Panc1 (cell line): ENCODE data around the gene LMF1. TPM values are rescaled to one million over a fixed set of nuclear protein-coding genes. Genes with fewer than 3 reads are reported as not detected.

Experiments used
- ATAC-seq: fragments of 200-7000 bp; cut with Tn5 transposase; 2 replicates; pipeline ENCODE4 v1.9.1; 2020; ENCODE audit warnings: mild to moderate bottlenecking, moderate library complexity
- BruUV-seq: library from RNA; stranded (reverse); fragments of 400-500 nt; replicated peaks from 2 replicates; lab custom pipeline; 2021; lab: Mats Ljungman, UMichigan
- CTCF ChIA-PET: fragments of 300-600 bp; sonication (Branson Sonifier 250); formaldehyde crosslinking; loops from one replicate; lab custom pipeline; 2022; ENCODE audit warnings: antibody characterized with exemption; lab: Charles Lee
- POLR2A ChIA-PET: fragments of 300-600 bp; sonication (Branson Sonifier 250); formaldehyde crosslinking; loops from one replicate; lab custom pipeline; 2022; ENCODE audit warnings: antibody characterized with exemption; lab: Charles Lee
- DNase-seq: peaks from one replicate; pipeline ENCODE4 v3.0.0-alpha.2; 2010; ENCODE audit warnings: low read depth, low spot score
- H3K27ac ChIP-seq: 2 replicates; pipeline ENCODE4 v1.5.1; 2011; ENCODE audit warnings: mild to moderate bottlenecking, low read length, inconsistent platforms
- H3K27me3 ChIP-seq: fragments of 200-500 bp; sonication (Bioruptor generic); 2 replicates; pipeline ENCODE4 v1.6.0; 2014; ENCODE audit warnings: low read length, inconsistent platforms; ENCODE audit not compliant: control insufficient read depth, insufficient read depth
- H3K36me3 ChIP-seq: fragments of 200-500 bp; sonication (Bioruptor generic); 2 replicates; pipeline ENCODE4 v1.5.1; 2014; ENCODE audit warnings: inconsistent platforms, mild to moderate bottlenecking, low read length, moderate library complexity; ENCODE audit not compliant: control insufficient read depth, insufficient read depth
- H3K4me1 ChIP-seq: 2 replicates; pipeline ENCODE4 v1.5.1; 2011; ENCODE audit warnings: inconsistent platforms, mild to moderate bottlenecking, low read length, moderate library complexity; ENCODE audit not compliant: control insufficient read depth, insufficient read depth
- H3K4me3 ChIP-seq, 2 experiments: 2 replicates each; pipeline ENCODE4 v1.5.1; 2011 to 2012; ENCODE audit warnings: low read depth in 2 of 2, low read length in 2 of 2, mild to moderate bottlenecking in 2 of 2, inconsistent platforms in 1 of 2, moderate library complexity in 1 of 2
- H3K9me3 ChIP-seq: fragments of 200-500 bp; sonication (Bioruptor generic); 2 replicates; pipeline ENCODE4 v1.5.1; 2014; ENCODE audit warnings: low read depth, mild to moderate bottlenecking, inconsistent platforms, low read length, moderate library complexity; ENCODE audit not compliant: control insufficient read depth, insufficient read depth
- POLR2AphosphoS5 ChIP-seq: IDR thresholded peaks from 2 replicates; pipeline ENCODE4 v1.6.1; 2012; ENCODE audit warnings: mild to moderate bottlenecking, low read depth, low read length, moderate library complexity
- SIN3A ChIP-seq: IDR thresholded peaks from 2 replicates; pipeline ENCODE4 v1.6.1; 2012; ENCODE audit warnings: low read depth, mild to moderate bottlenecking, low read length, moderate library complexity, borderline replicate concordance; ENCODE audit not compliant: insufficient read depth
- TCF7L2 ChIP-seq: IDR thresholded peaks from 2 replicates; pipeline ENCODE4 v1.6.1; 2011; ENCODE audit warnings: mild to moderate bottlenecking, low read depth, low read length, inconsistent platforms
- in situ Hi-C: cut with HindIII; loops from 2 replicates; pipeline ENCODE4 v1.10.0; 2016; ENCODE audit warnings: low sequenced_read_pairs, low pct_unique_long_range_greater_than_20kb
- intact Hi-C: fragments of 100-400 bp; cut with micrococcal nuclease; formaldehyde crosslinking; loops from one replicate; pipeline ENCODE4 v1.10.0; 2022; ENCODE audit not compliant: unreplicated experiment
- total RNA-seq: library from RNA; stranded (reverse); gene quantifications from one replicate; pipeline ENCODE4 v1.2.1, GENCODE V29; 2021; ENCODE audit not compliant: unreplicated experiment
- TF ChIP-seq, protein P1 (sequence below): fragments of 450-650 bp; IDR thresholded peaks from 2 replicates; pipeline ENCODE4 v1.5.1; 2017; ENCODE audit warnings: mild to moderate bottlenecking
- TF ChIP-seq, protein P2 (sequence below), 2 experiments: IDR thresholded peaks; 2 replicates each; pipeline ENCODE4 v1.6.1; 2011 to 2012; ENCODE audit warnings: low read depth in 2 of 2, control low read depth in 1 of 2, low read length in 1 of 2, mild to moderate bottlenecking in 1 of 2, moderate library complexity in 1 of 2; ENCODE audit not compliant: insufficient read depth in 1 of 2

LMF1 gene
- total RNA-seq, 1 experiment from 2014 or later = 24.3 TPM

DNA sequence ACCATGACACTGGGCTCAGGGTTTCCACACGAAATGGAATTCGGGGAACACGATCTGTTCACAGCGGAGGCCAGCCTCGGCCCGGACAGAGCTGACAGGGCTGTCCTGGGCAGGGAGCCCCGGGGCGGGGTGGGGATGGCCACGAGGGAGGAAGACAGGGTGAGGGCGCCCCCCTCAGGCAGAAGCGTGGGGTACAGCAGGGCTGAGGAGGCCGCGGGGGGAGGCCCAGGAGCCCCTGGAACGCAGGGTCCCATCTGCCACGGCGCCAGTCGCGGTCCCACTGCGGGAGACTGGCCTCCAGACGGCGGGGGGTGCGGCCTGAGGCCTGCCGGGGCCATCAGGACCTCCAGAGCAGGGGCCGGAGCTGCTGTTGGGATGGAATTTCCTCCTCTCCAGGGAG lies 75.9 kb downstream of the LMF1 start:
- Histone ChIP-seq H3K27me3 (no peaks in the 10 kb centered on the region), H3K9me3 (no peaks in the 10 kb centered on the region), H3K4me1 (no peaks in the 10 kb centered on the region), H3K36me3 (no peaks in the 10 kb centered on the region), H3K4me3 (no peak overlapping the region), H3K27ac (no peak overlapping the region)
- ATAC-seq = peak; percentile 27; the same call in 1 of the 2 replicates
- no peak for TF ChIP-seq TCF7L2
- TF ChIP-seq SIN3A = no peak
- TF ChIP-seq, protein P1, sequence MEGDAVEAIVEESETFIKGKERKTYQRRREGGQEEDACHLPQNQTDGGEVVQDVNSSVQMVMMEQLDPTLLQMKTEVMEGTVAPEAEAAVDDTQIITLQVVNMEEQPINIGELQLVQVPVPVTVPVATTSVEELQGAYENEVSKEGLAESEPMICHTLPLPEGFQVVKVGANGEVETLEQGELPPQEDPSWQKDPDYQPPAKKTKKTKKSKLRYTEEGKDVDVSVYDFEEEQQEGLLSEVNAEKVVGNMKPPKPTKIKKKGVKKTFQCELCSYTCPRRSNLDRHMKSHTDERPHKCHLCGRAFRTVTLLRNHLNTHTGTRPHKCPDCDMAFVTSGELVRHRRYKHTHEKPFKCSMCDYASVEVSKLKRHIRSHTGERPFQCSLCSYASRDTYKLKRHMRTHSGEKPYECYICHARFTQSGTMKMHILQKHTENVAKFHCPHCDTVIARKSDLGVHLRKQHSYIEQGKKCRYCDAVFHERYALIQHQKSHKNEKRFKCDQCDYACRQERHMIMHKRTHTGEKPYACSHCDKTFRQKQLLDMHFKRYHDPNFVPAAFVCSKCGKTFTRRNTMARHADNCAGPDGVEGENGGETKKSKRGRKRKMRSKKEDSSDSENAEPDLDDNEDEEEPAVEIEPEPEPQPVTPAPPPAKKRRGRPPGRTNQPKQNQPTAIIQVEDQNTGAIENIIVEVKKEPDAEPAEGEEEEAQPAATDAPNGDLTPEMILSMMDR = peak; percentile 59; the same call in 1 of the 2 replicates
- no peak for TF ChIP-seq POLR2AphosphoS5
- intact Hi-C loops = no loop called here
- in situ Hi-C loops = no loop called here
- ChIA-PET CTCF (no interaction called here), POLR2A (no interaction called here)
- no peak for DNase-seq
- no TSS peak for BruUV-seq

DNA sequence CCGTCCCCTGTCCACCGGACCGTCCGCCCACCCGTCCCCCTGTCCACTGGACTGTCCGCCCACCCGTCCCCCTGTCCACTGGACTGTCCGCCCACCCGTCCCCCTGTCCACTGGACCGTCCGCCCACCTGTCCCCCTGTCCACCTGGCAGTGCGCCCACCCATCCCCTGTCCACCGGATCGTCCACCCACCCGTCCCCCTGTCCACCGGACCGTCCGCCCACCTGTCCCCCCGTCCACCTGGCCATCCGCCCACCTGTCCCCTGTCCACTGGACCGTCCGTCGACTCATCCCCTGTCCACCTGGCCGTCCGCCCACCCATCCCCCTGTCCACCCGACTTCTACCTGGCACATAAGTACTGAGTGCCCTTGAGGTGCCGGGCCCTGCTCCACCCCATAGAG lies 76.6 kb downstream of the LMF1 start:
- DNase-seq (no peak), ATAC-seq (no peak)
- Histone ChIP-seq H3K27ac (no peak overlapping the region), H3K36me3 (no peaks in the 10 kb centered on the region), H3K27me3 (no peaks in the 10 kb centered on the region), H3K4me1 (no peaks in the 10 kb centered on the region), H3K4me3 (no peak overlapping the region), H3K9me3 (no peaks in the 10 kb centered on the region)
- POLR2A ChIA-PET = no interaction called here
- in situ Hi-C loops (no loop called here), intact Hi-C loops (no loop called here)
- TF ChIP-seq, protein P2, sequence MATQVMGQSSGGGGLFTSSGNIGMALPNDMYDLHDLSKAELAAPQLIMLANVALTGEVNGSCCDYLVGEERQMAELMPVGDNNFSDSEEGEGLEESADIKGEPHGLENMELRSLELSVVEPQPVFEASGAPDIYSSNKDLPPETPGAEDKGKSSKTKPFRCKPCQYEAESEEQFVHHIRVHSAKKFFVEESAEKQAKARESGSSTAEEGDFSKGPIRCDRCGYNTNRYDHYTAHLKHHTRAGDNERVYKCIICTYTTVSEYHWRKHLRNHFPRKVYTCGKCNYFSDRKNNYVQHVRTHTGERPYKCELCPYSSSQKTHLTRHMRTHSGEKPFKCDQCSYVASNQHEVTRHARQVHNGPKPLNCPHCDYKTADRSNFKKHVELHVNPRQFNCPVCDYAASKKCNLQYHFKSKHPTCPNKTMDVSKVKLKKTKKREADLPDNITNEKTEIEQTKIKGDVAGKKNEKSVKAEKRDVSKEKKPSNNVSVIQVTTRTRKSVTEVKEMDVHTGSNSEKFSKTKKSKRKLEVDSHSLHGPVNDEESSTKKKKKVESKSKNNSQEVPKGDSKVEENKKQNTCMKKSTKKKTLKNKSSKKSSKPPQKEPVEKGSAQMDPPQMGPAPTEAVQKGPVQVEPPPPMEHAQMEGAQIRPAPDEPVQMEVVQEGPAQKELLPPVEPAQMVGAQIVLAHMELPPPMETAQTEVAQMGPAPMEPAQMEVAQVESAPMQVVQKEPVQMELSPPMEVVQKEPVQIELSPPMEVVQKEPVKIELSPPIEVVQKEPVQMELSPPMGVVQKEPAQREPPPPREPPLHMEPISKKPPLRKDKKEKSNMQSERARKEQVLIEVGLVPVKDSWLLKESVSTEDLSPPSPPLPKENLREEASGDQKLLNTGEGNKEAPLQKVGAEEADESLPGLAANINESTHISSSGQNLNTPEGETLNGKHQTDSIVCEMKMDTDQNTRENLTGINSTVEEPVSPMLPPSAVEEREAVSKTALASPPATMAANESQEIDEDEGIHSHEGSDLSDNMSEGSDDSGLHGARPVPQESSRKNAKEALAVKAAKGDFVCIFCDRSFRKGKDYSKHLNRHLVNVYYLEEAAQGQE (IDR thresholded peaks at IDR 0.05; ENCODE audit: insufficient read depth in 1 of 2, low read depth in 2 of 2, low read length in 1 of 2) = no peak
- TF ChIP-seq, protein P1 = no peak
- BruUV-seq = no TSS peak
- CTCF ChIA-PET = no interaction called here
